ENCODE measurements around the gene HOXB1.

DNA sequence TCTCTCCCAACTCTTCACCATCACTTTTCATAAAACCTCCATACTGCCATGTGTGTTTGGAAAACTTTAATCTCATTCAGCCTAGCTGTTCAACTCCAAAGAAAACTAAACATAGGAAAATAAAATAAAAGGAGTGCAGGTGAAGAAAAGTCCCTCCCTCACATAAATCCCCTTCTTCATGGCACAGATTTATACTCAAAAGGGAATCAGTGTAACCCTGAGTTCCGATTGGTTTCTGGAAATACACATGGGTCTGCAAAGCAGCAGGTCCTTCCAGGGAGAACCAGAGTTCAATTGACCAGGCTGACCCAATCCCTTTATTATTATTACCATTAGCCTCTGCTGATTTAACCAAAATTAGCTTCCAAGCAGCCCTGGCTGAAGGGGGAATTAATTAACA, 23.0 kb upstream of the HOXB1 start:
- TF ChIP-seq, protein P1, sequence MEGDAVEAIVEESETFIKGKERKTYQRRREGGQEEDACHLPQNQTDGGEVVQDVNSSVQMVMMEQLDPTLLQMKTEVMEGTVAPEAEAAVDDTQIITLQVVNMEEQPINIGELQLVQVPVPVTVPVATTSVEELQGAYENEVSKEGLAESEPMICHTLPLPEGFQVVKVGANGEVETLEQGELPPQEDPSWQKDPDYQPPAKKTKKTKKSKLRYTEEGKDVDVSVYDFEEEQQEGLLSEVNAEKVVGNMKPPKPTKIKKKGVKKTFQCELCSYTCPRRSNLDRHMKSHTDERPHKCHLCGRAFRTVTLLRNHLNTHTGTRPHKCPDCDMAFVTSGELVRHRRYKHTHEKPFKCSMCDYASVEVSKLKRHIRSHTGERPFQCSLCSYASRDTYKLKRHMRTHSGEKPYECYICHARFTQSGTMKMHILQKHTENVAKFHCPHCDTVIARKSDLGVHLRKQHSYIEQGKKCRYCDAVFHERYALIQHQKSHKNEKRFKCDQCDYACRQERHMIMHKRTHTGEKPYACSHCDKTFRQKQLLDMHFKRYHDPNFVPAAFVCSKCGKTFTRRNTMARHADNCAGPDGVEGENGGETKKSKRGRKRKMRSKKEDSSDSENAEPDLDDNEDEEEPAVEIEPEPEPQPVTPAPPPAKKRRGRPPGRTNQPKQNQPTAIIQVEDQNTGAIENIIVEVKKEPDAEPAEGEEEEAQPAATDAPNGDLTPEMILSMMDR (IDR thresholded peaks at IDR 0.05): no peak
- TF ChIP-seq EP300 (IDR thresholded peaks at IDR 0.05): no peak
- no peak for TF ChIP-seq POLR2A (IDR thresholded peaks at IDR 0.05)
- TF ChIP-seq POLR2AphosphoS5 (IDR thresholded peaks at IDR 0.05): no peak

Measured in suprapubic skin (tissue), 4 donors.